Measurements from ENCODE around the gene MIA. TPM values are rescaled to one million over a fixed set of nuclear protein-coding genes. Genes with fewer than 3 reads are reported as not detected.

MIA gene
- total and polyA plus RNA-seq, 9 of the 15 experiments (the other 6 are each of a cell fraction or from before 2014, with no cell fraction given): 0.21 TPM; not detected in 8

DNA sequence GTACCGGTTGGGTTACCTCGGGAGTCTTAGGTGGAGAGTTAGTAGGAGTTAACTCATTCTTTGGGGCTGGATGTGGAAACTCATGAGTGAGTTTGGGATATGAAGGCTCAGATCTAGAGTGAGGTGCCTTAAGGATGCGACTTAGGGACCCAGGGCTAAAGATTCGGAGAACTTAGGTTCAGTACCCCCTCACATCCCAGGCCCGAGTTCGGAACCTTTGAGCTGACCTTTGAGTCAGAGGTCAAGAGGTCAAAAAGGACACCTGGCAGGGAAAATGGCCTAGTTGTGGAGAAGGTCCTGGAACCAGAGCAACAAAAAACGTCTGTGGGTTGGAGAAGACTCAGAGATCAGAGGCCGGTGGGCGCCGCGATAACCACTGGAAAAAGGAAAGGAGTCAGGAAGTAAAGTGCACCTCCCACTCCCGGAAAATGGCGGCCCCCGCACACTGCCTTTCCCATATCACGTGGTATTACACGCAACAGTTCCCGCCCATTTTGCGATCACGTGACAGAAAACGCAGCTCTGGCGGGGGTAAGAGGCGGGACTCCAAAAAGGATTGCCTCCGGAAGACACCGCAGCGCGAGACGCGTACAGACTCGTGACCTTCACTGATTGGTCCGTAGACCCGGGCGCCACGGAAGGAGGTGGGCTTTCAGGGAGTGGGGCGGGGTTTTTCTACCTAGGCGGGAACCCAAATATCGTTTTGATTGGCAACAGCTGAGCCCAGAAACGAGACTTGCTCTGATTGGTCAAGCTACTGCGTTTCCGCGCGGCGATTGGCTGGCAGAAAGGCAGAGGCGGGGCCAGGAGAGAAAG is 25.1 kb upstream of the MIA start, which contains the start of gene ACTMAP (continued):
- TF ChIP-seq MTA2 (IDR thresholded peaks at IDR 0.05; ENCODE audit: low read depth): peak; percentile 63
- peak; percentile 66; the same call in 1 of the 2 replicates for TF ChIP-seq HDAC8 (tag; IDR thresholded peaks at IDR 0.05)
- TF ChIP-seq, protein P1, sequence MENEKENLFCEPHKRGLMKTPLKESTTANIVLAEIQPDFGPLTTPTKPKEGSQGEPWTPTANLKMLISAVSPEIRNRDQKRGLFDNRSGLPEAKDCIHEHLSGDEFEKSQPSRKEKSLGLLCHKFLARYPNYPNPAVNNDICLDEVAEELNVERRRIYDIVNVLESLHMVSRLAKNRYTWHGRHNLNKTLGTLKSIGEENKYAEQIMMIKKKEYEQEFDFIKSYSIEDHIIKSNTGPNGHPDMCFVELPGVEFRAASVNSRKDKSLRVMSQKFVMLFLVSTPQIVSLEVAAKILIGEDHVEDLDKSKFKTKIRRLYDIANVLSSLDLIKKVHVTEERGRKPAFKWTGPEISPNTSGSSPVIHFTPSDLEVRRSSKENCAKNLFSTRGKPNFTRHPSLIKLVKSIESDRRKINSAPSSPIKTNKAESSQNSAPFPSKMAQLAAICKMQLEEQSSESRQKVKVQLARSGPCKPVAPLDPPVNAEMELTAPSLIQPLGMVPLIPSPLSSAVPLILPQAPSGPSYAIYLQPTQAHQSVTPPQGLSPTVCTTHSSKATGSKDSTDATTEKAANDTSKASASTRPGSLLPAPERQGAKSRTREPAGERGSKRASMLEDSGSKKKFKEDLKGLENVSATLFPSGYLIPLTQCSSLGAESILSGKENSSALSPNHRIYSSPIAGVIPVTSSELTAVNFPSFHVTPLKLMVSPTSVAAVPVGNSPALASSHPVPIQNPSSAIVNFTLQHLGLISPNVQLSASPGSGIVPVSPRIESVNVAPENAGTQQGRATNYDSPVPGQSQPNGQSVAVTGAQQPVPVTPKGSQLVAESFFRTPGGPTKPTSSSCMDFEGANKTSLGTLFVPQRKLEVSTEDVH (IDR thresholded peaks at IDR 0.05; ENCODE audit: low read depth, partially characterized antibody): peak; percentile 84
- TF ChIP-seq CHCHD3 (CRISPR knock-in tag; IDR thresholded peaks at IDR 0.05): no peak
- TF ChIP-seq SMAD1 (IDR thresholded peaks at IDR 0.05; ENCODE audit: low read depth, low read length, partially characterized antibody): peak; percentile 59
- TF ChIP-seq RNF2 (IDR thresholded peaks at IDR 0.05): no peak; the same call in 1 of the 2 replicates
- TF ChIP-seq TAF7 (tag; IDR thresholded peaks at IDR 0.05): peak; percentile 87
- TF ChIP-seq FOSL1 (tag; conservative IDR thresholded peaks at IDR 0.05): peak; percentile 75
- TF ChIP-seq, protein P2, sequence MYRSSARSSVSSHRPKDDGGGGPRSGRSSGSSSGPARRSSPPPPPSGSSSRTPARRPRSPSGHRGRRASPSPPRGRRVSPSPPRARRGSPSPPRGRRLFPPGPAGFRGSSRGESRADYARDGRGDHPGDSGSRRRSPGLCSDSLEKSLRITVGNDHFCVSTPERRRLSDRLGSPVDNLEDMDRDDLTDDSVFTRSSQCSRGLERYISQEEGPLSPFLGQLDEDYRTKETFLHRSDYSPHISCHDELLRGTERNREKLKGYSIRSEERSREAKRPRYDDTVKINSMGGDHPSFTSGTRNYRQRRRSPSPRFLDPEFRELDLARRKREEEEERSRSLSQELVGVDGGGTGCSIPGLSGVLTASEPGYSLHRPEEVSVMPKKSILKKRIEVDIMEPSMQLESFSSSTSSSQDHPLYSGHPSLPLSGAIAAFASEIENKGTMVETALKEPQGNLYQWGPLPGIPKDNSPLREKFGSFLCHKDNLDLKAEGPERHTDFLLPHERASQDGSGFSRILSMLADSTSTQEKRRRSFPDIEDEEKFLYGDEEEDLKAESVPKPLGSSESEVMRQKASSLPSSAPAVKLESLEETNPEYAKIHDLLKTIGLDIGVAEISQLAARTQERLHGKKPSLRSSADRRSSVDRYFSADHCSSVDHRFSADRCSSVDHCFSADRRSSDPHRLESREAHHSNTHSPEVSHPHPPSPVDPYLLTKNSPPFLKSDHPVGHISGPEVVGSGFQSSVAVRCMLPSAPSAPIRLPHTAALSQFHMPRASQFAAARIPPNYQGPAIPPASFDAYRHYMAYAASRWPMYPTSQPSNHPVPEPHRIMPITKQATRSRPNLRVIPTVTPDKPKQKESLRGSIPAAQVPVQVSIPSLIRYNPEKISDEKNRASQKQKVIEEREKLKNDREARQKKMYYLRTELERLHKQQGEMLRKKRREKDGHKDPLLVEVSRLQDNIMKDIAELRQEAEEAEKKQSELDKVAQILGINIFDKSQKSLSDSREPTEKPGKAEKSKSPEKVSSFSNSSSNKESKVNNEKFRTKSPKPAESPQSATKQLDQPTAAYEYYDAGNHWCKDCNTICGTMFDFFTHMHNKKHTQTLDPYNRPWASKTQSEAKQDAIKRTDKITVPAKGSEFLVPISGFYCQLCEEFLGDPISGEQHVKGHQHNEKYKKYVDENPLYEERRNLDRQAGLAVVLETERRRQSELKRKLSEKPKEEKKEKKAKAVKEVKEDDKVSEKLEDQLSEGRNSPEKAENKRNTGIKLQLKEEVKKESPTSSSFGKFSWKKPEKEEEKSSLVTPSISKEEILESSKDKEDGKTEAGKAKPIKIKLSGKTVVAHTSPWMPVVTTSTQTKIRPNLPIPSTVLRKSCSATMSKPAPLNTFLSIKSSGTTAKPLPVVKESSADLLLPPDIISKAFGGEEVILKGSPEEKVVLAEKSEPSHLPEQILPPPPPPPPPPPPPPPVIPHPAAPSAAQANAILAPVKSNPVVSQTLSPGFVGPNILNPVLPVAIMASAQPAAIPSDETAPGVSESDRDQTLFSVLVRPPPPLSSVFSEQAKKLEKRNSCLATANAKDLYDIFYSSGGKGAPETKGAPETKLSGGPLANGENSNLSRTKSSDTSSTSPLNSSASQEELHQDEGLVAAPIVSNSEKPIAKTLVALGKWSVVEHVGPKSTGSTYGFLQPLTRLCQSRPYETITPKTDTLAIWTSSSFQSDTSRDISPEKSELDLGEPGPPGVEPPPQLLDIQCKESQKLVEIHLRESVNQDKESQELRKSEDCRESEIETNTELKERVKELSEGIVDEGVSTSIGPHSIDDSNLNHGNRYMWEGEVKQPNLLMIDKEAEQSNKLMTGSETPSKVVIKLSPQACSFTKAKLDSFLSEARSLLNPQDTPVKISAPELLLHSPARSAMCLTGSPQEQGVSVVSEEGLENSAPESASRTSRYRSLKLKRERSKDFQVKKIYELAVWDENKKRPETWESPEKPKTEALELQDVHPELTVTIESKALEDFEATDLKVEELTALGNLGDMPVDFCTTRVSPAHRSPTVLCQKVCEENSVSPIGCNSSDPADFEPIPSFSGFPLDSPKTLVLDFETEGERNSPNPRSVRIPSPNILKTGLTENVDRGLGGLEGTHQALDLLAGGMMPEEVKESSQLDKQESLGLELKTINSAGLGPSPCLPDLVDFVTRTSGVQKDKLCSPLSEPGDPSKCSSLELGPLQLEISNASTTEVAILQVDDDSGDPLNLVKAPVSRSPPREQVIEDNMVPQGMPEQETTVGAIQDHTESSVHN (IDR thresholded peaks at IDR 0.05; ENCODE audit: borderline replicate concordance in 1 of 2, low read depth in 1 of 2): peak in 1 of 2 experiments; percentile 38; a peak in 1 of 4 replicates
- TF ChIP-seq NCOR1 (IDR thresholded peaks at IDR 0.05): peak; percentile 9; the same call in 1 of the 2 replicates
- peak; percentile 69 for TF ChIP-seq MEF2D (tag; conservative IDR thresholded peaks at IDR 0.05; ENCODE audit: low read depth)
- TF ChIP-seq, protein P3, sequence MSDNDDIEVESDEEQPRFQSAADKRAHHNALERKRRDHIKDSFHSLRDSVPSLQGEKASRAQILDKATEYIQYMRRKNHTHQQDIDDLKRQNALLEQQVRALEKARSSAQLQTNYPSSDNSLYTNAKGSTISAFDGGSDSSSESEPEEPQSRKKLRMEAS (CRISPR knock-in tag; IDR thresholded peaks at IDR 0.05): peak; percentile 98
- no peak for TF ChIP-seq SNRNP70 (optimal IDR thresholded peaks at IDR 0.05; ENCODE audit: low read depth, low read length)
- no peak for TF ChIP-seq CAMTA2 (CRISPR knock-in tag; conservative IDR thresholded peaks at IDR 0.05)
- peak; percentile 84 for TF ChIP-seq POLR2H (tag; IDR thresholded peaks at IDR 0.05; ENCODE audit: low read depth)
- TF ChIP-seq ZNF583 (CRISPR knock-in tag; IDR thresholded peaks at IDR 0.05): no peak
- peak; percentile 63; the same call in 1 of the 2 replicates for TF ChIP-seq MTA3 (IDR thresholded peaks at IDR 0.05; ENCODE audit: borderline replicate concordance)
- TF ChIP-seq MTA1 (IDR thresholded peaks at IDR 0.05; ENCODE audit: borderline replicate concordance): no peak

Measured in K562 (cell line).